ENCODE results near the gene RCOR3.

RCOR3 gene

DNA sequence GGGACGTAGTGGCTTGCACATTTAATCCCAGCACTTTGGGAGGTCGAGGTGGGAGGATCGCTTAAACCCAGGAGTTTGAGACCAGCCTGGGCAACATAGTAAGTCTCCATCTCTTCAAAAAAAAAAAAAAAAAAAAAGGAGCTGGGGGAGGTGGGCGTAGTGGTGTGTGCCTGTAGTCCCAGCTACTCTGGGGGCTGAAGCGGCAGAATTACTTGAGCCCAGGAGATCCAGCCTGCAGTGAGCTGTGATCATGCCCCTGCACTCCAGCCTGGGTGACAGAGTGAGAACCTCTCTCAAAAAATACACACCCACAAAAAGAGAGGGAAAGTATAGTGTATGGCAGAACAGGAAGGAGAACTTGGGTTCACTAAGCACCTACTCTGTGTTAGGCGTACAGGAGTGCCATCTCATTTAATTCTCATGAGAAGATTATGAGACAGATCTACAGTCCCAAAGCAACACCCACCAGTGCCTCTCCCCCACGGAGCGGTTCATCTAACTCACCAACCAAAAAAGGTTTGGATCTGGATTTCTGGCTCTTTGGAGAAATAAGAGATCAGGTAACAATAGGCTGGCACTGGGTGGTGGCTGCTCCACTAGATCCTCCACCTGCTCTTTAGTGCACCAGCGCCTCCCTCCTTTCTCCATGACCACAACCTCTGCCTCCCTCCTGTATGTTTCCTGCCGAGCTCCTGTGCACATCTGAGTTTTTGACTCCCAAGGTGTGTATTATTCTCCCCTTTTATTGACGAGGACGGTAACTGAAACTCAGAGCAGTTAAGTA lies 66.0 kb downstream of the RCOR3 start:
- no peak for DNase-seq (ENCODE audit: low read depth in 2 of 2)

DNA sequence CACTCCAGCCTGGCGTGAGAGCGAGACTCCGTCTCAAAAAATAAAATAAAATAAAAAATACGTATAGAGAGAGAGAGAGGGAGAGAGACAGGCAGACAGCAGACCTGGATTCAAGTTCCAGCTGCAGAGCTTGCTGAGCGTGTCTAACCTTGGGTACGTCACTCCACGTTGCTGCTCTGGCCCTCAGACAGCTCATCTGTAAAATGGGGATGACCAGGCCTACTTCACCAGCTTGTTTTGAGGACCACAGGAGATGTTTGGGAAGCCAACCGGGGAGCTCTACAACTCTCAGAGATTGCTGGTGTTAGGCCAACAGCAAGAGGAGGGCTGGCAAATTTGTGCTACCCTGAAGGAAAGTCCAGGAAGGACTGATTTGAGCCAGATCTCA lies 67.0 kb downstream of the RCOR3 start:
- no peak for DNase-seq (ENCODE audit: low read depth in 2 of 2)

DNA sequence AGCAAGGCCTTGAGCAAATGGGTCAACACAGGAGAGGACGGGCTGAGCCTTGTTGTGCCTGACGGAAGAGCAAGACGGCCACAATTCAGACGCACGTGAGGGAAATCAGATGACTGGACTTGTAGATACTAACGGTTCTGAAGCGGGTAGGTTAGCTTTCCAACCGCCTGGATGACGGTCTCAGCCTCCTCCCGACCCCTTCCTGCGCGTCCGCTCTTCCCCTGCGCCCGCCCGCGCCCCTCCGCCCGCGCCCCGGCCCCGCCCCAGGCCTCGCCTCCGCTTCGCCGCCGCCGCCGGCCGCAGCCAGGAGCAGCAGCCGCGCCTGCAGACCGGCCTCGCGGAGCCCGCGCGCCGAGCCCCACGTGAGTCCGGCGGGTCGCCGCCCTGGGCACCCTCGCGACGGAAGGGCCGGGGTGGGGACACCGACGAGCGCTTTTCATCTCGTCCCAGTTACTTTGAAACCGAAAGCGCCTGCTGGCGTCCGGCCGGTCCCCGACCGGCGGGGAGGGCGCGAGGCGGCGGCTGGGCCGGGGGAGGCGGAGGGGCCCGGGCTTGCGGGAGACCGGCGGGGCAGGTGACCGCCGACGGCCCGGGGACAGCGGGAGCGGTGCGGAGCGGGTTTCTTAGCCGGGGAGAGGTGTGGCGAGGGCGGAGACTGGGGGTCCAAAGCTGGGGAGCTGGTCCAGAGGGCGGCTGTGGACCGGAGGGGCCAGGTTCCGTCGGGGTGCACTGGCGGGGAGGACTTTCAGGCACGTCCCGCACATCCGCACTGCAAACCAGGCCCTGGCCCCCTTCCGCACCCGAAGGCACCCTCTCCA lies 67.6 kb downstream of the RCOR3 start, which contains the start of gene TRAF5:
Gene TRAF5 (plus strand): TSS at position 306 of the 818 bp plus-strand sequence. CDS start 26,407 bp downstream, outside the sequence.
- peak; percentile 37 to 47 for DNase-seq (ENCODE audit: low read depth in 2 of 2)

DNA sequence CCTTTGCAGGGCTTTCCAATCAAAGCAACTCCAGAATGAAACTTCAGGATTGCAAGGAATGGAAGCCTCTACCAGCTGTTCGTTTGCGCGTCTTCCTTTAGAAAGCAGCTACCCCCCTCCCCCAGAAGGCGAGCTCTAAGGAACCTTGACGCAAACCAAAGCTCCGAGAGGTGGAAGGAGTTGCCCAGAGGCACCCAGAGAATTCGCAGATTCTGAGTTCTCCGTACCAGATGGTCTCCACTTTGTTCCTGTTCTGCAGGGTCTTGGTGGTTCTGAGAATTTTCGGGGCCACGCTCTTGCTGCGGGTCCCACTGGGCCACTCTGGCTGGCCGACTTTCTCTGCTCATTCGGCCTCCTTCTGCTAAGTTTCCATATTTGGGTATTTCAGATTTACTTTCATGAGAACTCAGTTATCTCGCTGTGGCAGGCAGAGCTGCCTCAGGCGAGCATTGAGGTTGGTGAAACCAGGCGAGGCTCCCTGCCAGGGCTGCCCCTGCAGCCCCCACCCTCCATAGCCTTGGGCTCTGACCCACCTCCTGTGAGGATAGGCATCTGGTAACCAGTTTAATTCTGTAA lies 68.3 kb downstream of the RCOR3 start:
- DNase-seq (ENCODE audit: low read depth in 2 of 2): no peak

DNA sequence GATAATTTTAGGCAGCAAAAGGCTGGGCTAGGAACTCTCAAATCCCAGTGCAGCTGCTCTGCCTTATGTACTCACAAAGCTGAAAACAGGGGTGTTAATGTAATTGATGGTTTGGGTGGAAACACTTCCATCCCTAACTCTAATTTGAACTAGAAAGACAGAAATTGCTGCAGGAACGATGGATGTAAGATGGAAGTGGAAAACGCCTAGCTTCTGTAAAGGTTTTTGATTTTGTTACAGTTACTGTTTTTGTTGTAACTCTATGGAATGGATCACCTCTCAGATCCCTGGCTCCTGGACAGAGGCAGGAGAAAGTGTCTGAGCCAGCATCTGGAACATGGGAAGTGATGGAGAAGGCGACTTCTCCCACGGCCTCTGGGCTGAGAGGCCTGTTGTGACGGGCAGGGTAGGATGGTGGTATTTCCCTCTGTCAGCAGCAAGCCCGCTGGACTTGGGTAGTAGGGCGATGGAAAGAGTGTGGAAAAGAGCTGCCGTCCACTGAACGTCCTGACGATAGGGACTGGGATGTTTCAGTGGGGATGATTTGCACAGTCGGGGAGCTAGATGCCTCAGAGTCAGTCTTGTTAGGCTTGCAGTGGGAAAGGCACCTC lies 69.0 kb downstream of the RCOR3 start:
- no peak for DNase-seq (ENCODE audit: low read depth in 2 of 2)

DNA sequence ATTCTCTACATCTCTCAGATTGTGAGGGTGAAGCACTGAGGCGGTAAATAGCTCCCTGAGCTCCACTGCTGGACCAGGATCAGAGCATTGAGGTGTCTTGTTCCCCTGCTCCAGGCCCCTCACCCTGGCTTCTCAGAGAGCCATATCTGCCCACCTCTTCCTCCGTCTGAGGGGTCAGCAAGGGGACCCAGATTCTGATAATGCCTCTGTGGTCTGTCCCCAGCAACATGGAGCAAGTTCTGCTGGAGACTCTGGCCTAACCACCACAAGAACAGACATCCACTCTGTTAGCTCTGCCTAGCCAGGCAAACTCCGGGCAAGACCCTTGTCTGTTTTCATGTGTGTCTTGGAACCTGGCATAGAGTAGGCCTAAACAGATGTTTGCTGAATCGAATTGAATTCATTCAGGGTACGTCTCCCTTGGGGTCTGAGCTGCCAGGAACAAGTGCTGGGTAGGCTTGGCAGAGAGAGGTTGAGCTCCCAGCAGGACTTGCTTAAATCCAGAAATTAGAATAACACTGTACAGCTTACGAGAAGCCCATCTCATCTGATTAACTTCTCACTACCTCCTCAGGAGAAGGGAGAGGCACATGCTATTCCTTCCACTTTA lies 69.8 kb downstream of the RCOR3 start:
- DNase-seq (ENCODE audit: low read depth in 2 of 2): no peak

DNA sequence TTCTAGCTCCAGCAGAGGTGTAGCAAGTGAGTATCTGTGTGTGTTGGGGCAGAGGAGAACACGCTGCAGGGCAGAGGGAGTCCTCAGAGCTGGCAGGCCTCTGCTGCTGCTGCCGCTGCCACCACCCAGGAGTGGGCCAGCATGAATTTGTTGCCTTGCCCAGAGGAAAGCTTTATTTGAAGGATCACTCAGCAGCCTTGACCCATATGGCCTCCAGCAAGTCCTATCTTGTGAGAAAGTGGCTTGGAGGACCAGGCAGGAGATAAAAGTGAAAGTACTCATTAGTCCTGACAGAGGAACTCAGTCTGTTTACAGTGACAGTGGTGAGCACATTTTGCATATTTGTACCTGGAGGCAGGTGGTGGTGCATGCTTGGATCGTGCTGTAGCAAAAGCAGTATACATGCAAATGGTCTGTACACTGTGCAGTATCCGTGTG lies 70.6 kb downstream of the RCOR3 start:
- no peak for DNase-seq (ENCODE audit: low read depth in 2 of 2)

DNA sequence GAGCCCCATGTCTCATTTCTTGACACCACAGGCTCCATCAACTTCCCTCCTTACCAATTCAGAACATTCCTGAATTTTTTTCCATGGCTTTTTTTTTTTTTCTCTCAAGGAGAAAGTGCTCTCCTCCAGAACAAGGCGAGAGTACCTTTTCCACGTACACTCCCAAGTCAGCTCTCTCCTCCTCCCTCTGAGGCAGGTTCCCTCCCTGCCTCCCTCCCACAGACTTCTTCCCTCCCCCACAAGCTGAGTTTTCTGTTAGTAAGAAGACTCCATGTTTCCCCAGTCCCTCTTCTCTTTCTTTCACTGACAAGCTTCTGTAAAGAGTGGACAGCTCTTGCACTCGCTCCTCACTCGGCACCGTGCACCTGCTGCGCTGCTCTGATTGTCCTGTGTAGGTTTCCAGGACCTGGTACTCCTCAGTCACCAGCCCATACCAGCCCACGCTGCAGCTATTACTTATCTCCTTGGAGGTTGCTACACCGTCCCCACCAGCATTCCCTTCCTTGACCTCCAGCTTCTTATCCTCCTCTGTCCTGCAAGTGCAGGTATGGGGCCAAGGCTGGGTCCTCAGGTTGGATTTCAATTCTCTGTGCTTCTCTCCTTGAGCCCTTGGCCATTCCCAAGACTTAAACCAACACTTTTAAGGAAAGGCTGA lies 71.2 kb downstream of the RCOR3 start:
- no peak for DNase-seq (ENCODE audit: low read depth in 2 of 2)

DNA sequence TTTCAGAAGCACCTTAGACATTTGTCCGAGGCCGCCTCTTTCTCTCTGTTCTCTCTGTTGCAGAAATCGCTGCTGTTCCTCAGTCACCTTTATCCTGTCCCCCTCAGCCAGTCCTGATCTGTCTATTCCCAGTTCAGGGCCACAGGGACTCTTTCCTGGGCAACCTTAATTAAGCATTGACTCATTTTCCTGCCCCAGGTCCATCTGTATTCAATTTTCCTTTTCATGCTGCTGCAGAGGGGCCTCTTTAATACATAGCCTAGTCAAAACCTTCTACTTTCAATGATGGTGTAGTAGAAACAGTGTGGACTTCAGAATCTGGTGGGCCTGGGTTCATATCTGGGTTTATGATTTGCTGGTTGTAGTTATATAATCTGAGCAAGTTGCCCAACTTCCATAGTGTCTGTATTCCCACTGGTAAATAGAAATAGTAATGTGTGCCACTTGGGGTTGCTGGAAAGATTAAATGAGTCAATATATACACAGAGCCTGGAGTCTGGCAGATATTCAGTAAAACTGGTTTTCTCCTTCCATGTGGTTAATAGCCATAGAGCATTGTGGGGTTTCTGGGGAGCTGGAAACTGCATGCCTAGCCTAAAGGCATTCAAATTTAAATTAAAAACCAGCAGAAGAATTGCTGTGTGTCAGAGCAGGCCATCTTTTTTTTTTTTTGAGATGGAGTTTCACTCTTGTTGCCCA lies 72.0 kb downstream of the RCOR3 start:
- DNase-seq (ENCODE audit: low read depth in 2 of 2): no peak

DNA sequence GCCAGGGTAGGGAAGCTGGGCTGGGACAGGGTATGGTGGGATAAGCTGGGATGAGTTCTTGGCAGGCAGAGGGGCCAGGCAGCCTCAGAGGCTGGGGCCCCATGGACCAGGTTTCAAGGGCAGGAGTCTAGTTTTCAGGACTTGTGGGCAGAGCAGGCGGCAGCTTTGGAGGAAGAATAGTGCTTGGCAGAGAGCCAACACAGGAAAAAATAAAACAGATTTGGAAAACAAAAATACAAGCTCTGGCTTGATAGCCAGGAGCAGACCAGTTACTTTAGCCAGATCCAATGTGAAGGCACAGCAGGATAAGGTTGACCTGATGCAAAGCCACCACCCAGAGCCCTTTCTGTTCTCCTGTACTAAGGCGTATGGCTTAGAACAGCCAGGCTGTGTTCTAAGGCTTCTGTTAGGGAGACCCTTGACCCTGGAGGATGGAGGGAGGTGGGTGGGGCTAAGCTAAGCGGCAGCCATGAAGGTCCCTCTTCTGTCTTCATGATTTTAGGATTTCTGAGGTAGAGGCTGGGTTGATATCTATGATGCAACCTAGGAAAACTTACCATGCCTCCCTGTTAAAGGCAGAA lies 73.0 kb downstream of the RCOR3 start:
- DNase-seq (ENCODE audit: low read depth in 2 of 2): no peak

DNA sequence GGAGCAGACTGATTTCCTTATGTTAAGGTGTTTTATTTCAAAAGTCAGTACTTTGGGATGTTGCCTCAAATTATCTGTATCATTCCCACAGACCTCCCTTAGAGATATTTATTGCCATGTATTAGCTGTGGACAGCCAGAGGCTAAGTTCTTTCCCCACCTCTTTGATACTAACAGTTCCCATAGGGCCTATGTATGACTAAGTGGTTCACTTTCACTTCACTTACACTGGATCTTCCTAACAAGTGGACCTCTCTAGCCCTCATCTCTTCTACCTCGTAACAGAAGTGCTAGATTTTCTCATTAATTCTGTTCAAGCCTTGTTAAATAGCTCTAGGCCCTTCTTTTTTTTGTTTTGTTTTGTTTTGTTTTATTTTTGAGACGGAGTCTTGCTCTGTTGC lies 73.7 kb downstream of the RCOR3 start:
- DNase-seq (ENCODE audit: low read depth in 2 of 2): no peak

DNA sequence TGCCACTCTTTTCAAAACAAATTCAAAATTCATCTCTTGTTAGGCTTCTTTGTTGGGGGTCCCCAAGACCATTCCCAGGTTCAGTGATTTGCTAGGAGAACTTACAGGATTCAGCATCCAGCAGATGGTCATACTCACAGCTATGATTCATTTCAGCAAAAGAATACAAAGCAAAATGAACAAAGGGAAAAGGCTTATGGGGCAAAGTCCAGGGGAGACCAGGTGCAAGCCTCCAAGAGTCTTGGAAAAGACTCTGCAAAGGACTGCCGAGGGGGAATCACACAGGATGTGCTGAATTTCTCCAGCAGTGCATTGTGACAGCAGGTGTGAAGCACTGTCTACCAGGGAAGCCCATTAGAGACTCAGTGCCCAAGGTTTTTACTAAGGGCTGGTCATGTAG lies 74.7 kb downstream of the RCOR3 start:
- no peak for DNase-seq (ENCODE audit: low read depth in 2 of 2)

DNA sequence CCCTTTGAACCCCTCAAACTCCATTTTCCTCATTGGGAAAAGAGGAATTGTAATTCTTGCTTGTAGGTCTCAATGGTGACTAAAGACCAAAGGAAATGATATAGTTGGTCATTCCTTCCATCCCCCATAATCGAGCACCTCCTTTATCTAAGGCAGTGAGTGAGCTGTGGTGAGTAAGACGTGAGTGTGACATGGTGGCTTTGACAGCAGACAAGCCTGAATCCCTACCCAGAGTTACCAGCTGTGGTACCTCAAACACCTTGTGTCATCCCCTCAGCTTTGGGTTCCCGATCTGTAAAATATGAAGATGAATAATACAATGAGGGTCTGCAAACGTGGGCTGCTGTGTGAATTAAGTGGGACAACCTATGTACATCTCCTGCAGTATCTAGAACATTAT lies 75.8 kb downstream of the RCOR3 start:
- DNase-seq (ENCODE audit: low read depth in 2 of 2): no peak

DNA sequence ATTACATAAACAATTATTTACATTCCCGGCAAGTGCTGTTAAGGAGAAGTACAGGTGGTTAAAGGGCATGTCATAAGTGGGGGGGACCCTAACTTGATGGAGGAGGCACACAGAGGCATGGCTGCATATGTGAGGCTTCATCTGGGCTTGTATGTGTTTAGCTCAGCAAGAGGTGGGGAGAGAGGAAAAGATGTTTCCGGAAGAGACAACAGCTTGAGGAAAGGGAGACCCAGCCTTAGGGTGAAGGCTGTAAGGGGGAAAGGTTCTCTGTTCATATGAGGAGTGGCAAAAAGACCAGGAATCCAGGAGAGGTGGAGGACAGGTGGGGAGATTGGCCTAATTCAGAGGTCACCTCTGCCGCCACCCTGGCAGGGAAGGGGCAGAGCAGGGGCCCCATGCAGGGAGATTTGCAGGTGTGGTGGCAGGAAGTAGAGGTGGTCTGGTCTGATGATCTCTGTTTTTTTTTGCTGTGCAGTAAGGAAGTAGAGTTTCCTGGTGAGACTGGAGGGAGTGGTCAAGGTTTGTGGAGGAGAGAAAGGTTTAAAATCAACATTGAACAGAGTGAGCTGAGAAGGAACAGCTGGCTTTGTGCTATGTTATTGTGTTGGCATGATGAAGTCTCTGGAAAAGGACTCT lies 76.5 kb downstream of the RCOR3 start:
- no peak for DNase-seq (ENCODE audit: low read depth in 2 of 2)

DNA sequence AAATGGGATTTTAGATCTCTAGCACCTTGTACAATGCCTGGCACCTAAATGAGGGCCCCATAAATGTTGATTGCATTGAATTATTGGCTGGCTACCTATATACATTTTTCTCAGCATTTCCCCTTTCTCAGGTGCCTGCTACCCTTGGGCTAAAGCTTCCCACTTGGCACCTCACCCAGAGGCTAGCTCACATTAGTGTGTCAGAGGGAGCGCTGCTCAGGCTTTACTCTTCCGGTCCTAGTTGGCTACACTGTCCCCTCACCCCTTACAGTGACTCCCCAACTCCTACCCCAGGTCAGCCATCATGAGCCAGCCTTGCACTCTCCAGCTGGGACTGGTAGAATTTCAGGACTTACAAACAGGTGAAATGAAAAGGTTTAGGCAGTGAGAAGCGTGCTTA lies 77.0 kb downstream of the RCOR3 start:
- no peak for DNase-seq (ENCODE audit: low read depth in 2 of 2)

DNA sequence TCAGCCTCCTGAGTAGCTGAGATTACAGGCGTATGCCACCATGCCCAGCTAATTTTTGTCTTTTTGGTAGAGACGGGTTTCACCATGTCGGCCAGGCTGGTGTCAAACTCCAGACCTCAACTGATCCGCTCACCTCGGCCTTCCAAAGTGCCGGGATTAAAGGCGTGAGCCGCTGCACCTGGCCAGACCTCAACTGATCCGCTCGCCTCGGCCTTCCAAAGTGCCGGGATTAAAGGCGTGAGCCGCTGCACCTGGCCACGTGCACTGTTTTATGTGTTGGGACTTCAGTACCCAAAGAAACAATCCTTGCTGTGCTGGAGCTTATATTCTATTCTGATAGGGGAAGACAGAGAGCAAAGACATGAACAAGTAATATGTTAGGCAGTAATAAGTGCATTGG lies 77.6 kb downstream of the RCOR3 start:
- DNase-seq (ENCODE audit: low read depth in 2 of 2): no peak

DNA sequence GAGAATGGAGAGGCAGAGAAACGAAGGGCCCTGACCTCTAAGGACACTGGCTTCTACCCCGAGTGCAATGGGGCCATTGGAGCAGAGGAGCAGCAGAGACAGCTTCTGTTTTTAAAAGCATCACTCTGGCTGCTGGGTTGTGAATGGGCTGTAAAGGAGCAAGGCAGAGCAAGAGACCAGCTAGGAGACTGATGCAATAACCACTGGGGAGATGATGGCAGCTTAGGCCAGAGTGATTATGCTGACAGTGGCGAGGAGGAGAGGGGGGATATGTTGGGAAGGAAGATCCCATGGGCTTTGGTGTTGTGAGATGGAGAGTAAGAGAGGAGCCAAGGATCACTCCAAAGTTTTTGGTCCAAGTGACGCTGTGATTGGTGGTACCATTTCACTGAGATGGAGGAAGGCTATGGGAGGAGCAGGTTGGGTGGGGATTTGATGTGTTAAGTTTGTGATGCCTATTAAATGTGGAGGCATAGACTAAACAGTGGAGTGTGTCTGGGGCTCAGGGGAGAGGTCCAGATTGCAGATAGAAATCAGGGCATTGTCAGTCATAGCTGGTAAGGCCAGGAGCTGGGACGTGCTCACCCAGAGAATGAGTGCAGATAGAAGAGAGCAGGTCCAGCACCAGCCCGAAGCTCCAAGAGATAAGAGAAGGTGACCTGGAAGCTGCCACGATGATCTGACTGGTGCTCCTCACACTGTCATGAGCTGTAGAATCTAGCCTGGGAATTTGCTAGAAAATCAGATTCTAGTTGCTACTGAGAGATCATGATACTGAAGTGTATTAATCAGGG lies 78.5 kb downstream of the RCOR3 start:
- no peak for DNase-seq (ENCODE audit: low read depth in 2 of 2)

DNA sequence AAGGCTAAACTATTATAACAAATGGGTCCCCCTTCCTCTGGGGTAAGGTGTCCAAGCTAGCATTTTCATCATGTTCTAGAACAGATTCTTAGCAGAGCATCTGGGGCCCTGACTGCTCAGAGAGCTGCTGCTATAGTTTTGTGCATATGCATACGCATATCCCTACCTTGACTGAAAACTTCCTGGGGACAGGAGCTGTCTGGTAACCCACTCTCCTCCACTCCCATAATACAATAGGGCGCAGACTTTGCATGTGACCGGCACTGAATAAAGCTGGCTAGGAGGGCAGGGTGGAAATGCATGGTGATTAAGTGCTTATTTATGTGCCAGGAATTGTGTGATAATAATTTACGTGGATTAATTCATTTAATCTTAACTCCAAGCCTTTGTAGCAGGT lies 79.1 kb downstream of the RCOR3 start:
- DNase-seq (ENCODE audit: low read depth in 2 of 2): no peak

DNA sequence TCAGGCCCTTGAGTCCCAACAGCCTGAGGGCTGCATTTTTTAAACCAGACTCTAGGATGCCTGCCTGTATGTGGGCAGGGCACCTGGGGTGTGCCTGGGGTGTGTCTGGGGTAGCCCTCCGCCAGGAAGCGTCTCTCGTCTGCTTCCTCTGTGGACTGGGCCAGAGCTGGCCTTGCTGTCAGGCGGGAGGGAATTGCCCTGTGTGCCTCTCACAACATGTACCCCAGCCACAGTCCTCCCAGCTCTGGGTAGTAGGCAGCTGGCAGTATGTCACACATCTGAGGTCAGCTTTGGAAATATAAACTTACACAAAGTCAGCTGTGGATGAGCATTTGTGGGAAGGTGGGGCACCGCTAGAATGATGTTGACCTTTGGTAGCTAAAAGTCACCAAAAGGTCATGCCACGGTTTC lies 80.5 kb downstream of the RCOR3 start:
- no peak for DNase-seq (ENCODE audit: low read depth in 2 of 2)

All from stimulated activated CD4-positive, alpha-beta T cell treated with anti-CD3 and anti-CD28 coated beads, Interleukin-1b, Interleukin-23, amount 100 ng/mL, for 4 hours (primary cell).